ENCODE data around the gene CYFIP1.

DNA sequence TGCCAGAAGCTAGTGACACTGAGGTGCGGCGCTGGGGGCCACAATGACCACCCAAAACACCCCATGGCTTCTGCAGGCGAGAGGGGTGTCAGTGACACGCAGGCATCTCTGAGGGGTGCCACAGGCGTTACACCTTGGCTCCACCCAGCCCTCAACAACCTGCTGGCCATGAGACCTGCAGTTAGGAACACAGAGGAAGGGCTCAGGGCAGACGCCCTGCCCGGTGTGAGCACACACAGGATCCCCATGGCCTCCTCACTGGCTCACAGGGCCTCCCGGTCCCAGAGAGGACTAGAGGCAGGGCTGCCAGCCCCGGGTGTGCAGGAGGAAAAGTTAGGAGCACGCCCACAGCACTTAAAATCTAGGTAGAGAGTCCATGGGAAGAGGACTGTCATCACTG is 35.1 kb downstream of the CYFIP1 start:
- TF ChIP-seq, protein P1, sequence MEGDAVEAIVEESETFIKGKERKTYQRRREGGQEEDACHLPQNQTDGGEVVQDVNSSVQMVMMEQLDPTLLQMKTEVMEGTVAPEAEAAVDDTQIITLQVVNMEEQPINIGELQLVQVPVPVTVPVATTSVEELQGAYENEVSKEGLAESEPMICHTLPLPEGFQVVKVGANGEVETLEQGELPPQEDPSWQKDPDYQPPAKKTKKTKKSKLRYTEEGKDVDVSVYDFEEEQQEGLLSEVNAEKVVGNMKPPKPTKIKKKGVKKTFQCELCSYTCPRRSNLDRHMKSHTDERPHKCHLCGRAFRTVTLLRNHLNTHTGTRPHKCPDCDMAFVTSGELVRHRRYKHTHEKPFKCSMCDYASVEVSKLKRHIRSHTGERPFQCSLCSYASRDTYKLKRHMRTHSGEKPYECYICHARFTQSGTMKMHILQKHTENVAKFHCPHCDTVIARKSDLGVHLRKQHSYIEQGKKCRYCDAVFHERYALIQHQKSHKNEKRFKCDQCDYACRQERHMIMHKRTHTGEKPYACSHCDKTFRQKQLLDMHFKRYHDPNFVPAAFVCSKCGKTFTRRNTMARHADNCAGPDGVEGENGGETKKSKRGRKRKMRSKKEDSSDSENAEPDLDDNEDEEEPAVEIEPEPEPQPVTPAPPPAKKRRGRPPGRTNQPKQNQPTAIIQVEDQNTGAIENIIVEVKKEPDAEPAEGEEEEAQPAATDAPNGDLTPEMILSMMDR (IDR thresholded peaks at IDR 0.05; ENCODE audit: insufficient read depth, low read depth, low read length), result no peak
- no peak for TF ChIP-seq EZH2 (IDR thresholded peaks at IDR 0.05; ENCODE audit: insufficient read depth, low read length)

Measured in astrocyte (in vitro differentiated cells and primary cell).